Lower lobe of right lung (tissue), 2 donors: ENCODE data around the gene ADARB1. TPM values are rescaled to one million over a fixed set of nuclear protein-coding genes. Genes with fewer than 3 reads are reported as not detected.

Experiments used
- ATAC-seq, 2 donors: fragments of 200-7000 bp; cut with Tn5 transposase; one replicate each; pipeline ENCODE4 v1.9.1; 2020 to 2022; ENCODE audit warnings: mild to moderate bottlenecking in 2 of 2, moderate library complexity in 2 of 2
- DNase-seq: peaks from one replicate; pipeline ENCODE4 v3.0.0-alpha.2; 2020
- H3K27ac ChIP-seq: fragments of 200-600 bp; one replicate; pipeline ENCODE4 v1.8.0; 2022
- H3K27me3 ChIP-seq: fragments of 200-600 bp; one replicate; pipeline ENCODE4 v1.8.0; 2022; ENCODE audit warnings: low read depth
- H3K36me3 ChIP-seq: fragments of 200-600 bp; one replicate; pipeline ENCODE4 v1.8.0; 2022; ENCODE audit warnings: mild to moderate bottlenecking
- H3K4me1 ChIP-seq: fragments of 200-600 bp; one replicate; pipeline ENCODE4 v1.8.0; 2022
- H3K4me3 ChIP-seq: fragments of 200-600 bp; one replicate; pipeline ENCODE4 v1.8.0; 2022; ENCODE audit warnings: mild to moderate bottlenecking
- H3K9me3 ChIP-seq: fragments of 200-600 bp; one replicate; pipeline ENCODE4 v1.8.0; 2022
- CTCF ChIP-seq: fragments of 200-600 bp; IDR thresholded peaks from one replicate; pipeline ENCODE4 v1.8.0; 2022; ENCODE audit warnings: antibody characterized with exemption, mild to moderate bottlenecking
- intact Hi-C: fragments of 100-400 bp; cut with DNase I; formaldehyde crosslinking; loops from one replicate; pipeline ENCODE4 v1.11.0; 2022
- total RNA-seq: library from RNA; stranded (reverse); fragmentation: NEBNext Ultra II Directional; extraction: Animal tissue kit (Norgen Biotek cat#: 25700); gene quantifications from one replicate; pipeline ENCODE4 v1.2.1, GENCODE V29; 2021
- donor health status: DM: no; HTN: yes; CAD: no; lungs with severe emphysema.

ADARB1 gene
- total RNA-seq, 1 donor from 2014 or later: 48.2 TPM

DNA sequence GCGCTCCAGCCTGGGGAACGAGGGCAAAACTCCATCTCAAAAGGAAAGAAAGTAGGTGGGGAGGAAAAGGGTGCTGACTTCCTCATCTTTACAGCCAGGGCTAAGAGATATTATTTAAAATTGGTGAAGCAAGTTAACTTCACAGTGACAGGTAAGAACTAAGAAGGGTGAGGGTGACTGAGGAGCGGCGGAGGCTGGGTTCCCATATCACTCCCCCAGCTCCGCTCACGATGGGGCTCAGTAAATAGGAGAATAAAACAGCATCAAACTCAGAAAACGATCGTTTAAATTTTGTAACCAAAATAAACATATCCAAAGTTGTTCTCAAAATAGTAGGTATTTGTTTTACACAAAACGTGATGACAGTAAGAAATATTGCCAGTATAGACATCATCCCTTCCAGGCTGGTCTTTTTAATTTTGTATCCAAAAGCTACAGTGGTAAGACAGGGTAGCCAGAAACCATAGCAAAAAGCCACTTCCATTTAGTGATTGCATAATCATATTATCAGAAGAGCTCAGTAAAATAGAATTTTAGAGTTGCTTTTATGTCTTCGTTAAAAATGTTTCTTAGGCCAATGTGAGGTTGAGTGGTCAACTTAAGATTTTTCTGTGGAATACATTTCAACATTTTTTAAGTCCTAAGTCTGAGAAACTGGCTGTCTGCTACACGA is 26.2 kb upstream of the ADARB1 start:
- Histone ChIP-seq H3K27me3 (peaks cover 6% of the 10 kb centered on the region), H3K27ac (peak overlapping the region; percentile 82), H3K4me1 (no peaks in the 10 kb centered on the region), H3K4me3 (no peak overlapping the region), H3K36me3 (no peaks in the 10 kb centered on the region), H3K9me3 (peaks cover 14% of the 10 kb centered on the region)
- DNase-seq (no peak), ATAC-seq (no peak)
- intact Hi-C loops: no loop called here
- TF ChIP-seq CTCF: no peak

DNA sequence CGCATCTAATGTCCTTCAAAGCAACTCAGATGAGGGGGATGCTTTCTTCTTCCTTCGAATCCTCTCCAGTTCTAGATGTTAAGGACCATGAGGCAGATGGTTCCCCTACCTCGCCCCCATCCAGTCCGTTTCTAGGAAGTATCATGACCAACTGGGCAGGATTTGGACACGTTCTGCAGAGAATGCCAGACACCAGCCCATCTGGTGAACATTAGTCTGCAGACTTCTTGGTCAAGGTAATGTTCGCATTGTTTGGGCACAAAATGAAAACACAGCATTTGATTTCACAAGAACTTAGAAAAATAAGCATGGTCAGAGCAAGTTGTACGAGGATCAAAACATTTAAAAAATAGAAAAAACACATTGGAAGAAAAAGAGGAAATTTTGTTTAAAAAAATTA is 25.4 kb upstream of the ADARB1 start:
- no peak for TF ChIP-seq CTCF
- ATAC-seq: no peak
- no peak for DNase-seq

DNA sequence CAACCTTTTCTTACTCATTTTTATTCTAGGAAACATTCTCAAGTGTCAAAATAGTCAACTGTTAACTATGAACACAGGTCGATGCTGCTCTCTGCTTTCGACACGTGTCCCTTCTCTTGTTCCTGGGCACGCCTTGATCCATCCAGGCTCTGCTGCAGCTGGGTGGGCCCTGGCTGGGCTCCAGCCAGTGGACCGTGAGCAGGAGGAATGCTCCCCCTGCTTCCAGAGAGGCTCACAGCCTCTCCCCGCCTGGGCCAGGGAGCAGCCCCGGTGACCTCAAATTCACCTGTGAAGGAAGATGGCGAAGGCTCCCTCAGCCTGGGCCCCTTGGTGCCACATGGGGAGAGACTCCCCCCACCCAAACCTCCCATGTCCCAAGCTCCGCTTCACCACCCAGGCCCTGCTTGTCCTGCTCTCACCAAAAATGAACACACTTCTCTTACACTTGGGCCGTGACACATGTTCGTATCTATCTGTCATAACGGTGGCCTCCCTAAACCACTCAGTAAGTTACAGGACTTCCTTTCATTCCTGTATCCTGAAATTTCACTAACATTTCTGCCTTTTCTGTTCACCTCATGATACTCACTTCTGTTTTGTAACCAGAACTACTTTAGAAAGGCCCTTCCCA is 24.6 kb upstream of the ADARB1 start:
- intact Hi-C loops: no loop called here
- peak overlapping the region; percentile 82 for H3K27ac ChIP-seq
- no peak for TF ChIP-seq CTCF
- no peak for DNase-seq
- no peaks in the 10 kb centered on the region for H3K36me3 ChIP-seq
- peak in 1 of 2 donors; percentile 14 for ATAC-seq
- peaks cover 6% of the 10 kb centered on the region for H3K27me3 ChIP-seq
- peaks cover 14% of the 10 kb centered on the region for H3K9me3 ChIP-seq
- no peaks in the 10 kb centered on the region for H3K4me1 ChIP-seq
- H3K4me3 ChIP-seq: no peak overlapping the region

More for the DNA sequence above, 25.4 kb upstream of the ADARB1 start:
- no peaks in the 10 kb centered on the region for H3K4me1 ChIP-seq
- no peak overlapping the region for H3K4me3 ChIP-seq
- H3K27me3 ChIP-seq: peaks cover 6% of the 10 kb centered on the region
- peaks cover 14% of the 10 kb centered on the region for H3K9me3 ChIP-seq
- no peaks in the 10 kb centered on the region for H3K36me3 ChIP-seq
- peak overlapping the region; percentile 82 for H3K27ac ChIP-seq
- intact Hi-C loops: no loop called here

DNA sequence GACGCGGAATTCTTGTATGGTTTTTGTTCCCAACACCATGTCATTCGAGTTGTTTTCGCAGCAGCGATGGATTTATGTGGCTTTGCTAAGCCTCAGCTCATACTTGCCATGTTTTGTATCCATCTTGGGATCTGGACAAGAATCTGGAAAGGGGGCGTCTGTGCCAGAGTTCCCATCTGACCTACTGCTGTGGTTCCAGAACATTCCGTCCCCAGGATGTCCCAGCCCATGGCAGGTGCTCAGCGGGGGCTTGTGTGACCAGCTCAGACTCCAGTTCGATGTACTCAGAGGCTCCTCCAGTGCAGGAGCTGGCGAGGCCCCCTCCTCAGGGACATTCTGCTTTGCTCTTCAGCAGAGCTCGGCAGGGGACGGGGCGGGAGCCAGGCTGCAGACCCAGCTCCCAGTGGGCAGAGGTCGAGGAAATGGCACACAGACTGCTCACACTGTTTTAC is 24.0 kb upstream of the ADARB1 start:
- Histone ChIP-seq H3K27me3 (peaks cover 6% of the 10 kb centered on the region), H3K9me3 (peaks cover 14% of the 10 kb centered on the region), H3K36me3 (no peaks in the 10 kb centered on the region), H3K4me1 (no peaks in the 10 kb centered on the region), H3K4me3 (no peak overlapping the region), H3K27ac (peak overlapping the region; percentile 71)
- intact Hi-C loops: no loop called here
- no peak for TF ChIP-seq CTCF
- DNase-seq (no peak), ATAC-seq (peak; percentile 62 to 72)

DNA sequence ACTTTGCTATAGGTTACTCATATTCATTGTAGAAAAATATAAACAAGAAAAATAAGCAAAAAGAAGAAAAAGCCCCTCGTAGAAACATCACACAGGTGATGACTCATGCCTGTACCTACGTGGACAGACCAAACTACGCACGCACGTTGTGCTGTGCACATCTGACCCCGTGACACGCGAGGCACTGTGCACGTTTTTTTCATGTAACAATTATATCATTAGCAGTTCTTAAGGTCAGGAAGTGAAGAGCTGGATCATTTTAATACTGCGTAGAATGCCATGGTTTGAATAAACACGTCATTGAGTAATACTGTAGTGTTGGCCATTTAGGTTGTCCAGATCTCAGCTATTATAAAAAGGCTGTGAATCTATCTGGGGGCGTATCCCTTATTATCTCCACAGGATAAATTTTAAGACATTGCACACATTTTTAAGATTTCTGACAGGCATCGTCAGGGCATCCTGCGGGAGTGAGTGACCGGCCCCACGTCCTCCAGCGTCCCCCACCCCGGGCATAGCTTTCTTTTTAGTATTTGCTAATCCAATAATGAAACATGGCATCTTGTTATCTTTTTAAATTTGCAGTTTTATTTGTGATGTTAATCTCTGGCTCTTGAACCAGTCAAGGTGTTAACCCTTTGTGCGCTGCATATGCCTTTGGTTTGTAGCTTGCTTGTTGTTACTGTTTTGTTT is 23.4 kb upstream of the ADARB1 start:
- peaks cover 14% of the 10 kb centered on the region for H3K9me3 ChIP-seq
- intact Hi-C loops: no loop called here
- no peaks in the 10 kb centered on the region for H3K36me3 ChIP-seq
- H3K27ac ChIP-seq: peak overlapping the region; percentile 71
- no peak for TF ChIP-seq CTCF
- no peak overlapping the region for H3K4me3 ChIP-seq
- no peak for DNase-seq
- no peaks in the 10 kb centered on the region for H3K4me1 ChIP-seq
- peak; percentile 58 to 59 for ATAC-seq
- peaks cover 6% of the 10 kb centered on the region for H3K27me3 ChIP-seq
